T1000 (cell line): ENCODE data around the gene MEAF6.
A peak's percentile ranks its signal among the peaks of the same experiment; 100 is the strongest.
"Not testable (repeated sequence)": the region's sequence is repeated elsewhere in the genome, so short reads cannot be mapped to it uniquely, and the experiment has no call there.

ENCODE experiments used
- DNase-seq: peaks from one replicate; lab custom pipeline; 2025; ENCODE audit warnings: mixed read lengths; lab: John Stamatoyannopoulos, UW

Gene MEAF6

GRCh38 chr1:37532418-37533156 lies 18.0 kb upstream of the MEAF6 start:
- not testable (repeated sequence) for DNase-seq

GRCh38 chr1:37529888-37530287 lies 15.3 kb upstream of the MEAF6 start:
- not testable (repeated sequence) for DNase-seq

- no peak for DNase-seq
Measured at GRCh38 chr1:37519613-37520012, 5.0 kb upstream of the MEAF6 start.

- not testable (repeated sequence) for DNase-seq
Measured at GRCh38 chr1:37518929-37519328, 4.4 kb upstream of the MEAF6 start.

GRCh38 chr1:37518241-37518640 lies 3.7 kb upstream of the MEAF6 start:
- DNase-seq = not testable (repeated sequence)

- DNase-seq = no peak
Measured at GRCh38 chr1:37517569-37517968, 3.0 kb upstream of the MEAF6 start.

- no peak for DNase-seq
Measured at GRCh38 chr1:37515185-37516034, 844 bp upstream of the MEAF6 start.

- DNase-seq = no peak
Measured at GRCh38 chr1:37513795-37514349, 694 bp downstream of the MEAF6 start.

GRCh38 chr1:37509181-37509580 lies 5.4 kb downstream of the MEAF6 start:
- no peak for DNase-seq

- no peak for DNase-seq
Measured at GRCh38 chr1:37506740-37507139, 7.8 kb downstream of the MEAF6 start.

GRCh38 chr1:37502791-37503190 lies 11.8 kb downstream of the MEAF6 start:
- DNase-seq = not testable (repeated sequence)

GRCh38 chr1:37502104-37502503 lies 12.5 kb downstream of the MEAF6 start:
- DNase-seq = no peak

GRCh38 chr1:37501661-37502060 lies 12.9 kb downstream of the MEAF6 start:
- no peak for DNase-seq

GRCh38 chr1:37498872-37499617 lies 15.5 kb downstream of the MEAF6 start:
- peak; percentile 23 for DNase-seq

GRCh38 chr1:37497832-37498231 lies 16.7 kb downstream of the MEAF6 start:
- DNase-seq = no peak

- DNase-seq = no peak
Measured at GRCh38 chr1:37495875-37496274, 18.7 kb downstream of the MEAF6 start.

GRCh38 chr1:37493336-37494098 lies 21.0 kb downstream of the MEAF6 start:
- DNase-seq = no peak

- no peak for DNase-seq
Measured at GRCh38 chr1:37487619-37487984, 27.0 kb downstream of the MEAF6 start.

GRCh38 chr1:37486680-37487618 lies 27.6 kb downstream of the MEAF6 start:
- DNase-seq = peak; percentile 68
